Measurements from ENCODE around the gene MRPS18C. TPM values are rescaled to one million over a fixed set of nuclear protein-coding genes. Genes with fewer than 3 reads are reported as not detected.

Gene MRPS18C
- total RNA-seq (2021) (18.6 and 37.8 TPM in 2 replicates), Bru-seq, nascent RNA (percentile 85 among the genes with signal in this experiment), BruChase-seq, experiment 1, labeled RNA remaining after a 2-hour chase (percentile 76 among the genes with signal in this experiment), BruChase-seq, experiment 2, labeled RNA remaining after a 6-hour chase (percentile 81 among the genes with signal in this experiment)
- long read RNA-seq, transcript MRPS18C-204 (5 exons, 666 nt): minor isoform, 25 of 149 reads
- long read RNA-seq, transcript MRPS18C-201 (6 exons, 1,643 nt): major isoform, 113 of 149 reads
- long read RNA-seq, partial matches to known transcripts: 1 of 149 reads
- long read RNA-seq, other reads (novel, unspliced or antisense): 7 of 149 reads

GRCh38 chr4:83455281-83456183 lies at the start of gene MRPS18C, which contains the start of gene HELQ:
Gene MRPS18C (plus strand): TSS chr4:83456058. CDS start chr4:83456078, 20 bp downstream.
Gene HELQ (minus strand): TSS chr4:83455823. CDS start chr4:83455693, 130 bp downstream.
- Histone ChIP-seq H3K4me3 (peak within 1 kb of the TSS; percentile 91), H3K27ac (peak within 1 kb of the TSS; percentile 76), H3K9me2 (ENCODE audit: insufficient read depth) (no peaks in the 10 kb centered on the region), H3K36me3 (ENCODE audit: low read depth) (no peaks in the 10 kb centered on the region), H3K9me3 (ENCODE audit: insufficient read depth, low read depth) (no peaks in the 10 kb centered on the region), H4K20me1 (ENCODE audit: insufficient read depth) (no peaks in the 10 kb centered on the region), H3K4me2 (peak within 1 kb of the TSS; percentile 96), H3F3A (ENCODE audit: insufficient read depth, low read depth) (no peaks in the 10 kb centered on the region), H2AFZ (peak within 1 kb of the TSS; percentile 98), H3K27me3 (ENCODE audit: insufficient read depth, low read depth) (no peaks in the 10 kb centered on the region), H3K4me1 (replicated peaks; ENCODE audit: insufficient read depth) (peaks cover 14% of the 10 kb centered on the region), H3K79me2 (ENCODE audit: low read depth) (peaks cover 46% of the 10 kb centered on the region)
- intact Hi-C loops (cut with micrococcal nuclease; ENCODE audit: unreplicated experiment): loop anchor here (1.0 to 10.0 kb wide), 3 partner anchors 121 to 421 kb away; partner anchors contain the start of genes COPS4, COQ2 and HPSE
- peak; percentile 87 to 91 for DNase-seq
- no peak for TF ChIP-seq EZH2 (IDR thresholded peaks at IDR 0.05; ENCODE audit: low read depth)
- peak; percentile 47; the same call in 1 of the 2 replicates for TF ChIP-seq CTCF (conservative IDR thresholded peaks at IDR 0.05)
- CTCF ChIA-PET: no interaction called here
- POLR2A ChIA-PET (ENCODE audit: unreplicated experiment): interaction anchor here (0.7 kb wide), 1 partner anchor 420 kb away, joined by 3 read pairs; the partner anchor contains the start of gene COPS4
- TSS peak; percentile 79 for BruUV-seq (replicated peaks)

- intact Hi-C loops (cut with micrococcal nuclease; ENCODE audit: unreplicated experiment): no loop called here
- Histone ChIP-seq H3K4me3 (no peak overlapping the region), H3K36me3 (ENCODE audit: low read depth) (no peaks in the 10 kb centered on the region), H4K20me1 (ENCODE audit: insufficient read depth) (no peaks in the 10 kb centered on the region), H2AFZ (no peak overlapping the region), H3F3A (ENCODE audit: insufficient read depth, low read depth) (no peaks in the 10 kb centered on the region), H3K79me2 (ENCODE audit: low read depth) (no peaks in the 10 kb centered on the region), H3K27me3 (ENCODE audit: insufficient read depth, low read depth) (no peaks in the 10 kb centered on the region), H3K4me1 (replicated peaks; ENCODE audit: insufficient read depth) (no peaks in the 10 kb centered on the region), H3K27ac (no peak overlapping the region), H3K9me3 (ENCODE audit: insufficient read depth, low read depth) (no peaks in the 10 kb centered on the region), H3K4me2 (no peak overlapping the region), H3K9me2 (ENCODE audit: insufficient read depth) (no peaks in the 10 kb centered on the region)
- no TSS peak for BruUV-seq (replicated peaks)
- no peak for DNase-seq
- CTCF ChIA-PET: no interaction called here
- no peak for TF ChIP-seq EZH2 (IDR thresholded peaks at IDR 0.05; ENCODE audit: low read depth)
- no peak for TF ChIP-seq CTCF (conservative IDR thresholded peaks at IDR 0.05)
- POLR2A ChIA-PET (ENCODE audit: unreplicated experiment): no interaction called here
Measured at GRCh38 chr4:83408908-83409307, 47.0 kb upstream of the MRPS18C start.

GRCh38 chr4:83413676-83414075 lies 42.2 kb upstream of the MRPS18C start:
- Histone ChIP-seq H3K4me2 (no peak overlapping the region), H3K4me1 (replicated peaks; ENCODE audit: insufficient read depth) (no peaks in the 10 kb centered on the region), H3K27ac (no peak overlapping the region), H3K9me2 (ENCODE audit: insufficient read depth) (no peaks in the 10 kb centered on the region), H3K36me3 (ENCODE audit: low read depth) (no peaks in the 10 kb centered on the region), H3K9me3 (ENCODE audit: insufficient read depth, low read depth) (no peaks in the 10 kb centered on the region), H3K27me3 (ENCODE audit: insufficient read depth, low read depth) (no peaks in the 10 kb centered on the region), H4K20me1 (ENCODE audit: insufficient read depth) (no peaks in the 10 kb centered on the region), H3F3A (ENCODE audit: insufficient read depth, low read depth) (no peaks in the 10 kb centered on the region), H3K4me3 (no peak overlapping the region), H2AFZ (no peak overlapping the region), H3K79me2 (ENCODE audit: low read depth) (no peaks in the 10 kb centered on the region)
- BruUV-seq (replicated peaks): no TSS peak
- no peak for DNase-seq
- TF ChIP-seq EZH2 (IDR thresholded peaks at IDR 0.05; ENCODE audit: low read depth) (no peak), CTCF (conservative IDR thresholded peaks at IDR 0.05) (no peak)
- ChIA-PET POLR2A (ENCODE audit: unreplicated experiment) (no interaction called here), CTCF (no interaction called here)
- intact Hi-C loops (cut with micrococcal nuclease; ENCODE audit: unreplicated experiment): no loop called here

Measured in PC-9 (cell line).